PFSK-1 (cell line): ENCODE data around the gene SHISAL2B.

Experiments used
- FOXP2 ChIP-seq: optimal IDR thresholded peaks from 2 replicates; pipeline ENCODE3; 2011; ENCODE audit warnings: borderline replicate concordance, control low read depth, inconsistent platforms; ENCODE audit not compliant: insufficient read depth; ENCODE audit errors: extremely low read length, extremely low read depth
- POLR2AphosphoS5 ChIP-seq: IDR thresholded peaks from 2 replicates; pipeline ENCODE4 v1.6.1; 2012; ENCODE audit warnings: low read depth, mild to moderate bottlenecking, control low read depth, low read length, moderate library complexity
- REST ChIP-seq, 2 experiments: IDR thresholded peaks; 2 replicates each; pipeline versions ENCODE4 v1.6.1 to v1.8.0; 2011 to 2012; ENCODE audit warnings: low read depth in 2 of 2, low read length in 2 of 2, control low read depth in 1 of 2, inconsistent platforms in 1 of 2, mild to moderate bottlenecking in 1 of 2, moderate library complexity in 1 of 2; ENCODE audit not compliant: insufficient read depth in 1 of 2
- SIN3A ChIP-seq: IDR thresholded peaks from 2 replicates; pipeline ENCODE4 v1.6.1; 2012; ENCODE audit warnings: mild to moderate bottlenecking, low read length, moderate library complexity, borderline replicate concordance; ENCODE audit not compliant: insufficient read depth
- TAF1 ChIP-seq: IDR thresholded peaks from 2 replicates; pipeline ENCODE4 v1.6.1; 2012; ENCODE audit warnings: low read length, control low read depth, borderline replicate concordance; ENCODE audit not compliant: insufficient read depth

SHISAL2B gene

GRCh38 chr5:64759960-64760660 lies 69.8 kb downstream of the SHISAL2B start:
- no peak for TF ChIP-seq FOXP2
- TF ChIP-seq TAF1 = no peak
- no peak for TF ChIP-seq REST (IDR thresholded peaks at IDR 0.05; ENCODE audit: insufficient read depth in 1 of 2, low read depth in 2 of 2, low read length in 2 of 2)
- TF ChIP-seq SIN3A = no peak
- TF ChIP-seq POLR2AphosphoS5 = no peak

- TF ChIP-seq POLR2AphosphoS5 (no peak), REST (IDR thresholded peaks at IDR 0.05; ENCODE audit: insufficient read depth in 1 of 2, low read depth in 2 of 2, low read length in 2 of 2) (no peak), SIN3A (no peak), FOXP2 (no peak), TAF1 (no peak)
Measured at GRCh38 chr5:64763948-64764503, 73.7 kb downstream of the SHISAL2B start.

GRCh38 chr5:64765804-64766504 lies 75.7 kb downstream of the SHISAL2B start:
- TF ChIP-seq SIN3A (no peak), REST (IDR thresholded peaks at IDR 0.05; ENCODE audit: insufficient read depth in 1 of 2, low read depth in 2 of 2, low read length in 2 of 2) (no peak), TAF1 (no peak), FOXP2 (no peak), POLR2AphosphoS5 (no peak)

GRCh38 chr5:64766941-64767340 lies 76.6 kb downstream of the SHISAL2B start:
- TF ChIP-seq FOXP2 (no peak), POLR2AphosphoS5 (no peak), SIN3A (no peak), REST (IDR thresholded peaks at IDR 0.05; ENCODE audit: insufficient read depth in 1 of 2, low read depth in 2 of 2, low read length in 2 of 2) (no peak), TAF1 (no peak)
